MM.1S (cell line): ENCODE measurements around the gene MON1B.

Source experiments
- DNase-seq: peaks from one replicate; pipeline ENCODE4 v3.0.0-alpha.2; 2015
- H2AFZ ChIP-seq: fragments of 300-600 bp; sonication (generic); 2 replicates; pipeline ENCODE4 v1.6.0; 2016; ENCODE audit warnings: antibody characterized with exemption, low read length
- H3F3A ChIP-seq: fragments of 300-600 bp; sonication (generic); 2 replicates; pipeline ENCODE4 v1.6.1; 2016; ENCODE audit warnings: mild to moderate bottlenecking, antibody characterized with exemption, low read length, moderate library complexity, mixed read lengths; ENCODE audit not compliant: insufficient read depth
- H3K27ac ChIP-seq: fragments of 300-600 bp; sonication (generic); 2 replicates; pipeline ENCODE4 v1.5.1; 2016; ENCODE audit warnings: mild to moderate bottlenecking, low read length
- H3K27me3 ChIP-seq: fragments of 300-600 bp; sonication (generic); replicated peaks from 2 replicates; pipeline ENCODE4 v1.6.0; 2016; ENCODE audit warnings: low read length; ENCODE audit not compliant: insufficient read depth
- H3K36me3 ChIP-seq: fragments of 300-600 bp; sonication (generic); replicated peaks from 2 replicates; pipeline ENCODE4 v1.6.1; 2016; ENCODE audit warnings: mild to moderate bottlenecking, low read length, mixed read lengths; ENCODE audit not compliant: insufficient read depth
- H3K4me1 ChIP-seq: fragments of 300-600 bp; sonication (generic); 2 replicates; pipeline ENCODE4 v1.6.1; 2016; ENCODE audit warnings: low read length, mixed read lengths
- H3K4me2 ChIP-seq: fragments of 300-600 bp; sonication (generic); 2 replicates; pipeline ENCODE4 v1.6.0; 2016; ENCODE audit warnings: low read depth, low read length
- H3K4me3 ChIP-seq: fragments of 300-600 bp; sonication (generic); 2 replicates; pipeline ENCODE4 v1.5.1; 2016; ENCODE audit warnings: low read length, mixed read lengths
- H3K79me2 ChIP-seq: fragments of 300-600 bp; sonication (generic); 2 replicates; pipeline ENCODE4 v1.6.1; 2016; ENCODE audit warnings: mixed run types, low read length, mixed read lengths
- H3K9ac ChIP-seq: fragments of 300-600 bp; sonication (generic); 2 replicates; pipeline ENCODE4 v1.6.1; 2016; ENCODE audit warnings: low read length, mixed read lengths
- H3K9me2 ChIP-seq: fragments of 300-600 bp; sonication (generic); replicated peaks from 2 replicates; pipeline ENCODE4 v1.6.1; 2016; ENCODE audit warnings: mild to moderate bottlenecking, low read length, mixed read lengths; ENCODE audit not compliant: insufficient read depth
- H3K9me3 ChIP-seq: fragments of 300-600 bp; sonication (generic); replicated peaks from 2 replicates; pipeline ENCODE4 v1.6.1; 2016; ENCODE audit warnings: mild to moderate bottlenecking, low read length, mixed read lengths; ENCODE audit not compliant: insufficient read depth
- H4K20me1 ChIP-seq: fragments of 300-600 bp; sonication (generic); 2 replicates; pipeline ENCODE4 v1.6.1; 2016; ENCODE audit warnings: mild to moderate bottlenecking, low read length, moderate library complexity, mixed read lengths; ENCODE audit not compliant: insufficient read depth
- EZH2 ChIP-seq: fragments of 300-600 bp; sonication (generic); optimal IDR thresholded peaks from 2 replicates; pipeline ENCODE3; 2017; ENCODE audit warnings: low read depth, mild to moderate bottlenecking, antibody characterized with exemption, low read length, mixed read lengths
- EZH2phosphoT487 ChIP-seq: fragments of 300-600 bp; sonication (generic); IDR thresholded peaks from 2 replicates; pipeline ENCODE4 v1.6.1; 2018; ENCODE audit warnings: antibody characterized with exemption, low read length
- TF ChIP-seq, protein P1 (sequence below): fragments of 300-600 bp; sonication (generic); IDR thresholded peaks from 2 replicates; pipeline ENCODE4 v1.5.1; 2016; ENCODE audit warnings: antibody characterized with exemption, low read length, mixed read lengths

MON1B gene

DNA sequence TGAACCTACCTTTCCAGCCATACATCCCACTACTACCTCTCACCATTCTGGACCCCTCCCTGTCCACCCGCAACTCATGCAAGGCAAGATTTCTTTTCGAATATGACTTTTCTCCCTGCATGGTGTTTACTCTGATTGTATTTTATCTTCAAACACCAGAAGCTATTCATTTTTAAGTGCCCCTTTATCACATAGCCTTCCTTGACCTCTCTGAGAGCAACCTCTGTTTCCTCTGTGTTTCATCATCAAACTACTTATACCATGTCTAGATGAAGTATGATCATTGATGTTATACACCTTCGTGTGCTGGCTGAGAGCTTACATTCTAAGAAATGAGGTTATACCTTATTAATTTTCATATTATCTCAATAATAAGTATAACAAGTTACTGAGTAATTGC is 40.1 kb downstream of the MON1B start:
- Histone ChIP-seq H4K20me1 (no peaks in the 10 kb centered on the region), H3K36me3 (no peaks in the 10 kb centered on the region), H3K9me2 (no peaks in the 10 kb centered on the region), H3F3A (no peaks in the 10 kb centered on the region), H3K27me3 (no peaks in the 10 kb centered on the region), H3K4me2 (no peak overlapping the region), H3K9me3 (no peaks in the 10 kb centered on the region), H3K9ac (no peak overlapping the region), H3K79me2 (no peaks in the 10 kb centered on the region), H2AFZ (no peak overlapping the region), H3K27ac (no peak overlapping the region), H3K4me3 (no peak overlapping the region), H3K4me1 (no peaks in the 10 kb centered on the region)
- TF ChIP-seq EZH2phosphoT487 (no peak), EZH2 (no peak)
- TF ChIP-seq, protein P1, sequence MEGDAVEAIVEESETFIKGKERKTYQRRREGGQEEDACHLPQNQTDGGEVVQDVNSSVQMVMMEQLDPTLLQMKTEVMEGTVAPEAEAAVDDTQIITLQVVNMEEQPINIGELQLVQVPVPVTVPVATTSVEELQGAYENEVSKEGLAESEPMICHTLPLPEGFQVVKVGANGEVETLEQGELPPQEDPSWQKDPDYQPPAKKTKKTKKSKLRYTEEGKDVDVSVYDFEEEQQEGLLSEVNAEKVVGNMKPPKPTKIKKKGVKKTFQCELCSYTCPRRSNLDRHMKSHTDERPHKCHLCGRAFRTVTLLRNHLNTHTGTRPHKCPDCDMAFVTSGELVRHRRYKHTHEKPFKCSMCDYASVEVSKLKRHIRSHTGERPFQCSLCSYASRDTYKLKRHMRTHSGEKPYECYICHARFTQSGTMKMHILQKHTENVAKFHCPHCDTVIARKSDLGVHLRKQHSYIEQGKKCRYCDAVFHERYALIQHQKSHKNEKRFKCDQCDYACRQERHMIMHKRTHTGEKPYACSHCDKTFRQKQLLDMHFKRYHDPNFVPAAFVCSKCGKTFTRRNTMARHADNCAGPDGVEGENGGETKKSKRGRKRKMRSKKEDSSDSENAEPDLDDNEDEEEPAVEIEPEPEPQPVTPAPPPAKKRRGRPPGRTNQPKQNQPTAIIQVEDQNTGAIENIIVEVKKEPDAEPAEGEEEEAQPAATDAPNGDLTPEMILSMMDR: no peak
- no peak for DNase-seq

DNA sequence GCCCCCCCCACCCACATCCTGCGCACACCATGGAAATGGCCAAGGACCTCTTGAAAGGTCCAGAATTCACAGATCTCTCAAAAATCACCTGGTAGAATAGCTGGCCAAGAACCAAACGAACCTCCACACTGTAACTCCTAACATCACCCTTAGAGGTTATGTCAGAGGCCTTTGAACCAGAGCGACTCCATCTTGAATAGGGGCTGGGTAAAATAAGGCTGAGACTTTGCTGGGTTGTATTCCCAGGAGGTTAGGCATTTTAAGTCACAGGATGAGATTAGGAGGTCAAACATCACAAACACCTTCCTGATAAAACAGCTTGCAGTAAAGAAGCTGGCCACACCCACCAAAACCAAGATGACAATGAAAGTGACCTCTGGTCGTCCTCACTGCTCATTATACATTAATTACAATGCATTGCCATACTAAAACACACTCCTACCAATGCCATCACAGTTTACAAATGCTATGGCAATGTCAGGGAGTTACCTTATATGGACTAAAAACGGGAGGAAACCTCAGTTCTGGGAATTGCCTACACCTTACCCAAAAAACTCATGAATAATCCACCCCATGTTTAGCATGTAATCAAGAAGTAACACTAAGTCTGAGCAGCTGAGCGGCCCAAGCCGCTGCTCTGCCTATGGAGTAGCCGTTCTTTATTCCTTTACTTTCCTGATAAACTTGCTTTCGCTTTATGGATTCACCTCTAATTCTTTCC is 43.0 kb downstream of the MON1B start:
- H3K79me2 ChIP-seq: no peaks in the 10 kb centered on the region
- H3K9ac ChIP-seq: no peak overlapping the region
- H3K9me2 ChIP-seq: no peaks in the 10 kb centered on the region
- H2AFZ ChIP-seq: no peak overlapping the region
- H3K4me3 ChIP-seq: no peak overlapping the region
- no peak overlapping the region for H3K27ac ChIP-seq
- no peaks in the 10 kb centered on the region for H3K4me1 ChIP-seq
- no peak overlapping the region for H3K4me2 ChIP-seq
- no peaks in the 10 kb centered on the region for H3K36me3 ChIP-seq
- TF ChIP-seq EZH2phosphoT487: no peak
- no peak for TF ChIP-seq EZH2
- TF ChIP-seq, protein P1: no peak
- no peaks in the 10 kb centered on the region for H3F3A ChIP-seq
- DNase-seq: no peak
- H4K20me1 ChIP-seq: no peaks in the 10 kb centered on the region
- no peaks in the 10 kb centered on the region for H3K9me3 ChIP-seq
- H3K27me3 ChIP-seq: no peaks in the 10 kb centered on the region

DNA sequence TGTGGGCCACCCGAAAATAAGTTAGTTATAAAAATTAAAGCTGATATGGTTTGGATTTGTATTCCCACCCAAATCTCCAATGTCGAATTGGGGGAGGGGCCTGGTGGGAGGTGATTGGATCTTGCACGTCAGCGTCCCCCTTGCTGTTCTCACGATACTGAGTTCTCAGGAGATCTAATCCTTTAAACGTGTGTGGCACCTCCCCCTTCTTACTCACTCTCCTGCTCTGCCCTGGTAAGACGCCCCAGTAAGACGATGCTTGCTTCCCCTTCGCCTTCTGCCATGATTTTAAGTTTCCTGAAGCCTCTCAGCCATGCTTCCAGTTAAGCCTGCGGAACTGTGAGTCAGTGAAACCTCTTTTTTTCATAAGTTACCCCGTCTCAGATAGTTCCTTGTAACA is 43.6 kb downstream of the MON1B start:
- Histone ChIP-seq H4K20me1 (no peaks in the 10 kb centered on the region), H3K9me3 (no peaks in the 10 kb centered on the region), H3F3A (no peaks in the 10 kb centered on the region), H3K9ac (no peak overlapping the region), H2AFZ (no peak overlapping the region), H3K4me1 (no peaks in the 10 kb centered on the region), H3K9me2 (no peaks in the 10 kb centered on the region), H3K27ac (no peak overlapping the region), H3K4me2 (no peak overlapping the region), H3K79me2 (no peaks in the 10 kb centered on the region), H3K27me3 (no peaks in the 10 kb centered on the region), H3K4me3 (no peak overlapping the region), H3K36me3 (no peaks in the 10 kb centered on the region)
- no peak for DNase-seq
- TF ChIP-seq EZH2phosphoT487: no peak
- TF ChIP-seq EZH2: no peak
- TF ChIP-seq, protein P1: no peak
